ENCODE results near the gene PNMA8B. TPM values are rescaled to one million over a fixed set of nuclear protein-coding genes. Genes with fewer than 3 reads are reported as not detected.

The PNMA8B gene
- total RNA-seq, 2 experiments from 2014 or later = 0.14 to 0.19 TPM

GRCh38 chr19:46503848-46504453 lies 8.3 kb upstream of the PNMA8B start:
- CTCF ChIA-PET = no interaction called here

DNA sequence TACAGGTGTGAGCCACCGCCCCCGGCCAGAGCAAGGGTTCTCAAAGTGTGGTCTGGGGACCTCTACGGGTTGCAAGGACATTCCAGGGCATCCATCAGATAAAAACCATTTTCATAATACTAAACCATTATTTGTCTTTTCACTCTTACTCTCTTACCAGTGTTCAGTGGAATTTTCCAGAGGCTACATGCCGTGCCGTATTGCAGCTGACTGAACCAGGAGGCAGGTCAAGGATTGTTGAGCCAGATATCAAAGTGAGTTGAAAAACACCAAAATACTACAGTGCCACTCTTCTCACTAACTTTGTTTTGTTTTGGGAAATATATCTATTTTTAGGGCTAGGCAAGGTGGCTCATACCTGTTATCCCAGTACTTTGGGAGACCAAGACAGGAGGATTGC lies 7.2 kb upstream of the PNMA8B start:
- Histone ChIP-seq H3K27ac (ENCODE audit: low read depth in 1 of 2, low read length in 2 of 2) (no peak overlapping the region), H3K4me1 (ENCODE audit: insufficient read depth, low read length) (no peaks in the 10 kb centered on the region), H3K4me3 (ENCODE audit: low read length) (no peak overlapping the region), H3K36me3 (ENCODE audit: insufficient read depth, low read length) (no peaks in the 10 kb centered on the region), H3K9me3 (ENCODE audit: control insufficient read depth in 1 of 2, insufficient read depth in 1 of 2, low read length in 2 of 2) (no peaks in the 10 kb centered on the region), H3K27me3 (ENCODE audit: control insufficient read depth in 1 of 2, insufficient read depth in 2 of 2, low read length in 2 of 2) (peaks cover 0 to 2% of the 10 kb centered on the region in 2 experiments)
- Mint-ChIP-seq H3K27me3 (peaks cover 27% of the 10 kb centered on the region), H3K36me3 (ENCODE audit: low read depth) (no peaks in the 10 kb centered on the region), H3K9me3 (no peaks in the 10 kb centered on the region), H3K27ac (no peak overlapping the region), H3K4me1 (ENCODE audit: low read depth) (no peaks in the 10 kb centered on the region), H3K4me3 (no peak overlapping the region)
- DNase-seq (no peak), ATAC-seq (ENCODE audit: poor library complexity) (no peak)
- intact Hi-C loops (cut with DNase I, micrococcal nuclease) = no loop called here
- POLR2A ChIA-PET = no interaction called here
- CTCF ChIA-PET = no interaction called here
- no peak for TF ChIP-seq CTCF (IDR thresholded peaks at IDR 0.05)

More at GRCh38 chr19:46503848-46504453, 8.3 kb upstream of the PNMA8B start:
- no peak overlapping the region for H3K4me3 Mint-ChIP-seq
- no peaks in the 10 kb centered on the region for H3K9me3 Mint-ChIP-seq
- intact Hi-C loops (cut with DNase I, micrococcal nuclease) = no loop called here
- no peak for TF ChIP-seq CTCF (IDR thresholded peaks at IDR 0.05)
- no peaks in the 10 kb centered on the region for H3K4me1 ChIP-seq (ENCODE audit: insufficient read depth, low read length)
- no peaks in the 10 kb centered on the region for H3K36me3 ChIP-seq (ENCODE audit: insufficient read depth, low read length)
- DNase-seq = no peak
- no peak overlapping the region for H3K27ac Mint-ChIP-seq
- no peak for ATAC-seq (ENCODE audit: poor library complexity)
- H3K36me3 Mint-ChIP-seq (ENCODE audit: low read depth) = no peaks in the 10 kb centered on the region
- H3K27me3 Mint-ChIP-seq = peaks cover 29% of the 10 kb centered on the region
- no peak overlapping the region for H3K27ac ChIP-seq (ENCODE audit: low read depth in 1 of 2, low read length in 2 of 2)
- POLR2A ChIA-PET = no interaction called here
- H3K4me1 Mint-ChIP-seq (ENCODE audit: low read depth) = no peaks in the 10 kb centered on the region
- peaks cover 0 to 2% of the 10 kb centered on the region in 2 experiments for H3K27me3 ChIP-seq (ENCODE audit: control insufficient read depth in 1 of 2, insufficient read depth in 2 of 2, low read length in 2 of 2)
- H3K4me3 ChIP-seq (ENCODE audit: low read length) = no peak overlapping the region
- no peaks in the 10 kb centered on the region for H3K9me3 ChIP-seq (ENCODE audit: control insufficient read depth in 1 of 2, insufficient read depth in 1 of 2, low read length in 2 of 2)

- H3K4me3 Mint-ChIP-seq = no peak overlapping the region
- no peaks in the 10 kb centered on the region for H3K9me3 Mint-ChIP-seq
- H3K27ac Mint-ChIP-seq = no peak overlapping the region
- no peak for DNase-seq
- intact Hi-C loops (cut with DNase I, micrococcal nuclease) = no loop called here
- H3K4me3 ChIP-seq (ENCODE audit: low read length) = no peak overlapping the region
- TF ChIP-seq CTCF (IDR thresholded peaks at IDR 0.05) = no peak
- peaks cover 19% of the 10 kb centered on the region for H3K27me3 Mint-ChIP-seq
- H3K4me1 Mint-ChIP-seq (ENCODE audit: low read depth) = peaks cover under 1% of the 10 kb centered on the region
- H3K27ac ChIP-seq (ENCODE audit: low read depth in 1 of 2, low read length in 2 of 2) = no peak overlapping the region
- no peaks in the 10 kb centered on the region for H3K36me3 ChIP-seq (ENCODE audit: insufficient read depth, low read length)
- POLR2A ChIA-PET = no interaction called here
- no peaks in the 10 kb centered on the region for H3K36me3 Mint-ChIP-seq (ENCODE audit: low read depth)
- ATAC-seq (ENCODE audit: poor library complexity) = no peak
- peaks cover 0 to 9% of the 10 kb centered on the region in 2 experiments for H3K9me3 ChIP-seq (ENCODE audit: control insufficient read depth in 1 of 2, insufficient read depth in 1 of 2, low read length in 2 of 2)
- peaks cover 12% of the 10 kb centered on the region for H3K4me1 ChIP-seq (ENCODE audit: insufficient read depth, low read length)
- CTCF ChIA-PET = no interaction called here
- H3K27me3 ChIP-seq (ENCODE audit: control insufficient read depth in 1 of 2, insufficient read depth in 2 of 2, low read length in 2 of 2) = peaks cover 7 to 10% of the 10 kb centered on the region in 2 experiments
Measured at GRCh38 chr19:46499692-46500091, 4.0 kb upstream of the PNMA8B start.

Measured in CD4-positive, alpha-beta T cell (primary cell).